GM12875 (cell line): ENCODE measurements around the gene MAGI2.

Source experiments
- H3K4me3 ChIP-seq: one replicate; pipeline ENCODE4 v1.5.1; 2011; ENCODE audit warnings: low read depth, low read length, control low read depth
- TF ChIP-seq, protein P1 (sequence below): IDR thresholded peaks from 2 replicates; pipeline ENCODE4 v1.5.1; 2011; ENCODE audit warnings: low read depth, mild to moderate bottlenecking, control low read depth, inconsistent platforms, low read length, moderate library complexity, borderline replicate concordance; ENCODE audit not compliant: insufficient read depth

Gene MAGI2

DNA sequence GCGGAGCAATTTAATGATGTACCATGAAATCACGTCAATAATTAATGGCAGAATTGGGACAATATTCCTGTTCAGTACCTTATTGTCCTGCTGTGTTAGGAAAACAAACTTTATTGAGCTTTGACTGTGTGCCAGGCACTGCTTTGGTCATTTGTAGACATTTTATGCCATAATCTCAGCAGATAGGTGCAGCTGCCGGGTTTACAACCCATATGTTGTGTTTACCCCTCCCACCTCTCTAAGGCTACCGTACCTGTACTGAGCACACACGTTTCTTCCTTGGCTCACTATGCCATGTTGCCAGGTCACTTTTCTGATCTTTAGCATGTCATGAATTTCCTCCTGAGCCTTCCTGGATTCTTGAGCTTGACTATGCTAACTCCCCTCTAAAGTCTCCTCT is 1232.7 kb downstream of the MAGI2 start:
- TF ChIP-seq, protein P1, sequence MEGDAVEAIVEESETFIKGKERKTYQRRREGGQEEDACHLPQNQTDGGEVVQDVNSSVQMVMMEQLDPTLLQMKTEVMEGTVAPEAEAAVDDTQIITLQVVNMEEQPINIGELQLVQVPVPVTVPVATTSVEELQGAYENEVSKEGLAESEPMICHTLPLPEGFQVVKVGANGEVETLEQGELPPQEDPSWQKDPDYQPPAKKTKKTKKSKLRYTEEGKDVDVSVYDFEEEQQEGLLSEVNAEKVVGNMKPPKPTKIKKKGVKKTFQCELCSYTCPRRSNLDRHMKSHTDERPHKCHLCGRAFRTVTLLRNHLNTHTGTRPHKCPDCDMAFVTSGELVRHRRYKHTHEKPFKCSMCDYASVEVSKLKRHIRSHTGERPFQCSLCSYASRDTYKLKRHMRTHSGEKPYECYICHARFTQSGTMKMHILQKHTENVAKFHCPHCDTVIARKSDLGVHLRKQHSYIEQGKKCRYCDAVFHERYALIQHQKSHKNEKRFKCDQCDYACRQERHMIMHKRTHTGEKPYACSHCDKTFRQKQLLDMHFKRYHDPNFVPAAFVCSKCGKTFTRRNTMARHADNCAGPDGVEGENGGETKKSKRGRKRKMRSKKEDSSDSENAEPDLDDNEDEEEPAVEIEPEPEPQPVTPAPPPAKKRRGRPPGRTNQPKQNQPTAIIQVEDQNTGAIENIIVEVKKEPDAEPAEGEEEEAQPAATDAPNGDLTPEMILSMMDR = no peak
- no peak overlapping the region for H3K4me3 ChIP-seq

- TF ChIP-seq, protein P1 = no peak
Measured at GRCh38 chr7:78218876-78219275, 1234.6 kb downstream of the MAGI2 start.

GRCh38 chr7:78218051-78218450 is 1235.4 kb downstream of the MAGI2 start:
- H3K4me3 ChIP-seq = no peak overlapping the region
- TF ChIP-seq, protein P1 = no peak

More at GRCh38 chr7:78218876-78219275, 1234.6 kb downstream of the MAGI2 start:
- H3K4me3 ChIP-seq = no peak overlapping the region

DNA sequence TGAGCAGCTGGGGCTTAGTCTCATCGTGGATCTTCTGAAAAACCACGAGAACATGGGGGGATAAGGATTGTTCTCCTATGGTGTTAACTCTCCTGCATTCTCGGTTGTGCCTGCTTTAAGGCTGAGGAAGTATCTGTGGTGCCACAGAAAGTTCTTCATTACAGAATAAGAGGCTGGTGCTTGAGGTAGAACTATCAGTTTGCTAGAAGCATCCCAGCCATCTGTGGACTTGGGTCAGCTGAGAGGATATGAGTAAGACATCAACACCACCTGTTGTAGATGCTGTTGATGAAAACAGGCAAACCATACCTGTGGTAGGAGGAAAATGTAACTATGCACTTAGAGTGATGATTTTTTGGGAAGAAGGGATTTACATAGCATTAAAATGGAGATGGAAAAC is 1238.3 kb downstream of the MAGI2 start:
- TF ChIP-seq, protein P1 = no peak
- no peak overlapping the region for H3K4me3 ChIP-seq

- TF ChIP-seq, protein P1 = no peak
- H3K4me3 ChIP-seq = no peak overlapping the region
Measured at GRCh38 chr7:78213402-78213801, 1240.1 kb downstream of the MAGI2 start.

- TF ChIP-seq, protein P1 = no peak
- no peak overlapping the region for H3K4me3 ChIP-seq
Measured at GRCh38 chr7:78212476-78213060, 1240.9 kb downstream of the MAGI2 start.

DNA sequence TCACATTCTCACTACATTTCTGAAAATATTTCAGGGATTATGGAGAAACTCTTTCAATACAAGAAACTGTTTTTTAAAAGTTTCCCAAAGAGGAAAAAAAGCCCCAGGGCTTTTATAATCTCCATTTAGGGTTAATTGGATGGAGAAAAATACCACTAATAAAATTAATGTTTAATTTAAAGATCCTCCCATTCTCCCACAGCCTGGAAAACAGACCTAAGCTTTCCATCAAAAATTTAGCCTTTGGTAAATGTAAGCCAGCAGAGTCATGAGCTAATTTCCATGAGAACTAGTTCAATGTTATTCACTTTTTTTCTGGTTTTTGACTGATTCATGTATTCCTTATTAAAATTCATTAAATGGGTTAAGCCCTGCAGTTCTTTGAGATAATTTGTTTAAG is 1246.2 kb downstream of the MAGI2 start:
- TF ChIP-seq, protein P1 = no peak

More for the DNA sequence above, 1246.2 kb downstream of the MAGI2 start:
- no peak overlapping the region for H3K4me3 ChIP-seq
